ENCODE data around the gene GRID1.

- TF ChIP-seq CTCF (IDR thresholded peaks at IDR 0.05): no peak
- no peak for TF ChIP-seq POLR2A (IDR thresholded peaks at IDR 0.05)
Measured at GRCh38 chr10:86353506-86354485, 12.8 kb downstream of the GRID1 start.

All from lower leg skin (tissue), 3 donors.